HCT116 (cell line): ENCODE measurements around the gene PUM1. TPM values are rescaled to one million over a fixed set of nuclear protein-coding genes. Genes with fewer than 3 reads are reported as not detected.

Experiments used
- ATAC-seq: fragments of 200-7000 bp; cut with Tn5 transposase; 2 replicates; pipeline ENCODE4 v1.9.1; 2020; ENCODE audit warnings: mild to moderate bottlenecking, moderate library complexity
- BruUV-seq: library from RNA; stranded (reverse); fragments of 400-500 nt; replicated peaks from 2 replicates; lab custom pipeline; 2021; lab: Mats Ljungman, UMichigan
- CTCF ChIA-PET: fragments of 300-600 bp; sonication (Branson Sonifier 250); formaldehyde crosslinking; loops from one replicate; lab custom pipeline; 2021; ENCODE audit warnings: antibody characterized with exemption; lab: Charles Lee
- POLR2A ChIA-PET: fragments of 300-600, 350-600 bp; sonication (Branson Sonifier 250); formaldehyde crosslinking; loops from one replicate; lab custom pipeline; 2021; ENCODE audit warnings: antibody characterized with exemption; lab: Charles Lee
- RAD21 ChIA-PET, 2 experiments: fragments of 300-600 bp; sonication (Branson Sonifier 250); formaldehyde crosslinking; loops; one replicate each; lab custom pipeline; 2023; ENCODE audit warnings: low total read pairs in 2 of 2; ENCODE audit not compliant: uncharacterized antibody in 2 of 2, unreplicated experiment in 2 of 2, low non-redundant PET in 1 of 2; lab: Charles Lee
- DNase-seq: peaks from one replicate; pipeline ENCODE4 v3.0.0-alpha.2; 2010; ENCODE audit warnings: low read depth, low spot score
- H2AFZ ChIP-seq: fragments of 200-600 bp; shearing (Covaris generic), sonication (generic); 2 replicates; pipeline ENCODE4 v1.6.1; 2017; ENCODE audit warnings: low read depth, mixed run types, mixed read lengths, antibody characterized with exemption, low read length; ENCODE audit not compliant: poor library complexity, severe bottlenecking
- H3K27ac ChIP-seq: 2 replicates; pipeline ENCODE4 v1.5.1; 2012; ENCODE audit warnings: low read depth, low read length
- H3K27me3 ChIP-seq: fragments of 200-600 bp; sonication (generic); 2 replicates; pipeline ENCODE4 v1.6.1; 2016; ENCODE audit warnings: mixed run types, low read length, mixed read lengths; ENCODE audit not compliant: insufficient read depth
- H3K36me3 ChIP-seq, 2 experiments: fragments of 200-500 bp in 1 of 2; fragments of 200-600 bp in 1 of 2; sonication (Bioruptor generic) in 1 of 2; sonication (generic) in 1 of 2; 2 replicates each; pipeline versions ENCODE4 v1.5.1 to v1.6.1; 2014 to 2016; ENCODE audit warnings: low read length in 2 of 2, inconsistent platforms in 1 of 2, mixed read lengths in 1 of 2, mixed run types in 1 of 2; ENCODE audit not compliant: insufficient read depth in 2 of 2, control insufficient read depth in 1 of 2
- H3K4me1 ChIP-seq, 2 experiments: fragments of 200-600 bp in 1 of 2; sonication (generic) in 1 of 2; 2 replicates each; pipeline versions ENCODE4 v1.5.1 to v1.6.1; 2012 to 2017; ENCODE audit warnings: low read length in 2 of 2, inconsistent platforms in 1 of 2, mild to moderate bottlenecking in 1 of 2, mixed read lengths in 1 of 2, mixed run types in 1 of 2, moderate library complexity in 1 of 2; ENCODE audit not compliant: insufficient read depth in 2 of 2, control insufficient read depth in 1 of 2
- H3K4me2 ChIP-seq: fragments of 200-600 bp; sonication (generic); 2 replicates; pipeline ENCODE4 v1.6.1; 2017; ENCODE audit warnings: mixed run types, low read length, mixed read lengths
- H3K4me3 ChIP-seq, 2 experiments: fragments of 200-600 bp in 1 of 2; sonication (generic) in 1 of 2; replicated peaks in 1 of 2; 2 replicates each; pipeline ENCODE4 v1.5.1; 2011 to 2016; ENCODE audit warnings: low read length in 2 of 2, control low read depth in 1 of 2, low read depth in 1 of 2, mild to moderate bottlenecking in 1 of 2, mixed read lengths in 1 of 2, mixed run types in 1 of 2
- H3K79me2 ChIP-seq: fragments of 200-600 bp; sonication (generic); 2 replicates; pipeline ENCODE4 v1.6.1; 2017; ENCODE audit warnings: mild to moderate bottlenecking, mixed run types, low read length, moderate library complexity, mixed read lengths; ENCODE audit not compliant: insufficient read depth
- H3K9ac ChIP-seq: fragments of 200-600 bp; sonication (generic); 2 replicates; pipeline ENCODE4 v1.6.1; 2016; ENCODE audit warnings: low read length, mixed read lengths
- H3K9me2 ChIP-seq: fragments of 200-600 bp; sonication (generic), shearing (Covaris generic); 2 replicates; pipeline ENCODE4 v1.6.1; 2017; ENCODE audit warnings: mixed run types, mild to moderate bottlenecking, moderate library complexity; ENCODE audit not compliant: insufficient read depth
- H3K9me3 ChIP-seq, 2 experiments: fragments of 200-500 bp in 1 of 2; fragments of 200-600 bp in 1 of 2; sonication (Bioruptor generic) in 1 of 2; sonication (generic) in 1 of 2; 2 replicates each; pipeline ENCODE4 v1.6.1; 2014 to 2017; ENCODE audit warnings: low read length in 2 of 2, mixed read lengths in 2 of 2, inconsistent platforms in 1 of 2, low read depth in 1 of 2, mild to moderate bottlenecking in 1 of 2, mixed run types in 1 of 2, moderate library complexity in 1 of 2; ENCODE audit not compliant: control insufficient read depth in 1 of 2, insufficient read depth in 1 of 2
- H4K20me1 ChIP-seq: fragments of 200-600 bp; sonication (generic), shearing (Covaris generic); 2 replicates; pipeline ENCODE4 v1.6.1; 2017; ENCODE audit warnings: mixed run types, mild to moderate bottlenecking, moderate library complexity; ENCODE audit not compliant: insufficient read depth
- ATF3 ChIP-seq: IDR thresholded peaks from 2 replicates; pipeline ENCODE4 v1.6.1; 2012
- CBX3 ChIP-seq: IDR thresholded peaks from 2 replicates; pipeline ENCODE4 v1.6.1; 2012; ENCODE audit warnings: low read depth
- CEBPB ChIP-seq: IDR thresholded peaks from 2 replicates; pipeline ENCODE4 v1.6.1; 2012; ENCODE audit warnings: low read depth
- EGR1 ChIP-seq: IDR thresholded peaks from 2 replicates; pipeline ENCODE4 v1.6.1; 2012; ENCODE audit warnings: low read depth
- ELF1 ChIP-seq: IDR thresholded peaks from 2 replicates; pipeline ENCODE4 v1.6.1; 2012; ENCODE audit warnings: low read depth, borderline replicate concordance
- EZH2 ChIP-seq: fragments of 200-600 bp; sonication (generic); IDR thresholded peaks from 2 replicates; pipeline ENCODE4 v1.6.1; 2017; ENCODE audit warnings: antibody characterized with exemption, mixed run types
- FOSL1 ChIP-seq: IDR thresholded peaks from 2 replicates; pipeline ENCODE4 v1.6.1; 2012; ENCODE audit warnings: low read depth
- POLR2AphosphoS5 ChIP-seq: IDR thresholded peaks from 2 replicates; pipeline ENCODE4 v1.6.1; 2011; ENCODE audit warnings: mild to moderate bottlenecking, low read depth, low read length, moderate library complexity
- RAD21 ChIP-seq: IDR thresholded peaks from 2 replicates; pipeline ENCODE4 v1.6.1; 2012; ENCODE audit warnings: low read depth, mild to moderate bottlenecking
- REST ChIP-seq: IDR thresholded peaks from 2 replicates; pipeline ENCODE4 v1.6.1; 2012; ENCODE audit warnings: low read depth
- SP1 ChIP-seq: IDR thresholded peaks from 2 replicates; pipeline ENCODE4 v1.6.1; 2012; ENCODE audit warnings: low read depth
- TCF7L2 ChIP-seq: IDR thresholded peaks from 2 replicates; pipeline ENCODE4 v1.7.0; 2011; ENCODE audit warnings: borderline replicate concordance, inconsistent platforms; ENCODE audit not compliant: insufficient read depth, insufficient read length; ENCODE audit errors: extremely low read depth
- ZNF274 ChIP-seq: fragments of 200-500 bp; sonication (Bioruptor generic); IDR thresholded peaks from 2 replicates; pipeline ENCODE4 v1.6.1; 2014; ENCODE audit warnings: mild to moderate bottlenecking, low read depth, low read length, inconsistent platforms
- intact Hi-C: fragments of 100-400 bp; cut with micrococcal nuclease; formaldehyde crosslinking; loops from 2 replicates; pipeline ENCODE4 v1.10.0; 2022
- total RNA-seq: library from RNA; stranded (reverse); gene quantifications from one replicate; pipeline ENCODE4 v1.2.1, GENCODE V29; 2021; ENCODE audit not compliant: unreplicated experiment
- TF ChIP-seq, protein P1 (sequence below): IDR thresholded peaks from 2 replicates; pipeline ENCODE4 v1.6.1; 2011; ENCODE audit warnings: mild to moderate bottlenecking, low read length, moderate library complexity; ENCODE audit not compliant: insufficient replicate concordance; ENCODE audit errors: extremely low read depth

Gene PUM1
- total RNA-seq, 1 experiment from 2014 or later = 113 TPM

GRCh38 chr1:30928789-30929134 is 136.8 kb downstream of the PUM1 start:
- TF ChIP-seq FOSL1 (no peak), ELF1 (no peak), REST (no peak), ATF3 (no peak), CBX3 (no peak), EZH2 (no peak), SP1 (no peak), ZNF274 (no peak), RAD21 (no peak), TCF7L2 (no peak), POLR2AphosphoS5 (no peak), EGR1 (no peak), CEBPB (no peak)
- TF ChIP-seq, protein P1, sequence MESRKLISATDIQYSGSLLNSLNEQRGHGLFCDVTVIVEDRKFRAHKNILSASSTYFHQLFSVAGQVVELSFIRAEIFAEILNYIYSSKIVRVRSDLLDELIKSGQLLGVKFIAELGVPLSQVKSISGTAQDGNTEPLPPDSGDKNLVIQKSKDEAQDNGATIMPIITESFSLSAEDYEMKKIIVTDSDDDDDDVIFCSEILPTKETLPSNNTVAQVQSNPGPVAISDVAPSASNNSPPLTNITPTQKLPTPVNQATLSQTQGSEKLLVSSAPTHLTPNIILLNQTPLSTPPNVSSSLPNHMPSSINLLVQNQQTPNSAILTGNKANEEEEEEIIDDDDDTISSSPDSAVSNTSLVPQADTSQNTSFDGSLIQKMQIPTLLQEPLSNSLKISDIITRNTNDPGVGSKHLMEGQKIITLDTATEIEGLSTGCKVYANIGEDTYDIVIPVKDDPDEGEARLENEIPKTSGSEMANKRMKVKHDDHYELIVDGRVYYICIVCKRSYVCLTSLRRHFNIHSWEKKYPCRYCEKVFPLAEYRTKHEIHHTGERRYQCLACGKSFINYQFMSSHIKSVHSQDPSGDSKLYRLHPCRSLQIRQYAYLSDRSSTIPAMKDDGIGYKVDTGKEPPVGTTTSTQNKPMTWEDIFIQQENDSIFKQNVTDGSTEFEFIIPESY = no peak
- POLR2A ChIA-PET = no interaction called here
- Histone ChIP-seq H4K20me1 (no peaks in the 10 kb centered on the region), H3K9me3 (no peaks in the 10 kb centered on the region), H3K4me2 (no peak overlapping the region), H3K36me3 (peaks cover 4 to 11% of the 10 kb centered on the region in 2 experiments; a peak in 2 of 4 replicates), H3K79me2 (no peaks in the 10 kb centered on the region), H2AFZ (no peak overlapping the region), H3K4me1 (peaks cover 0 to 3% of the 10 kb centered on the region in 2 experiments; a peak in 2 of 4 replicates), H3K4me3 (no peak overlapping the region), H3K9me2 (no peaks in the 10 kb centered on the region), H3K27ac (no peak overlapping the region), H3K27me3 (no peaks in the 10 kb centered on the region), H3K9ac (no peak overlapping the region)
- no TSS peak for BruUV-seq
- DNase-seq = no peak
- no peak for ATAC-seq
- CTCF ChIA-PET = interaction anchor here (0.8 to 1.9 kb wide), 6 partner anchors 8 to 210 kb away, joined by 3 to 13 read pairs (median 6); no protein-coding TSS in a partner anchor
- RAD21 ChIA-PET = interaction anchor here in 1 of 2 experiments (1.1 kb wide), 1 partner anchor 210 kb away, joined by 3 read pairs; no protein-coding TSS in a partner anchor
- intact Hi-C loops = loop anchor here (1.0 to 5.0 kb wide), 2 partner anchors 127 to 146 kb away; no protein-coding TSS in a partner anchor
